ENCODE measurements around the gene KLRG1.

Gene KLRG1

DNA sequence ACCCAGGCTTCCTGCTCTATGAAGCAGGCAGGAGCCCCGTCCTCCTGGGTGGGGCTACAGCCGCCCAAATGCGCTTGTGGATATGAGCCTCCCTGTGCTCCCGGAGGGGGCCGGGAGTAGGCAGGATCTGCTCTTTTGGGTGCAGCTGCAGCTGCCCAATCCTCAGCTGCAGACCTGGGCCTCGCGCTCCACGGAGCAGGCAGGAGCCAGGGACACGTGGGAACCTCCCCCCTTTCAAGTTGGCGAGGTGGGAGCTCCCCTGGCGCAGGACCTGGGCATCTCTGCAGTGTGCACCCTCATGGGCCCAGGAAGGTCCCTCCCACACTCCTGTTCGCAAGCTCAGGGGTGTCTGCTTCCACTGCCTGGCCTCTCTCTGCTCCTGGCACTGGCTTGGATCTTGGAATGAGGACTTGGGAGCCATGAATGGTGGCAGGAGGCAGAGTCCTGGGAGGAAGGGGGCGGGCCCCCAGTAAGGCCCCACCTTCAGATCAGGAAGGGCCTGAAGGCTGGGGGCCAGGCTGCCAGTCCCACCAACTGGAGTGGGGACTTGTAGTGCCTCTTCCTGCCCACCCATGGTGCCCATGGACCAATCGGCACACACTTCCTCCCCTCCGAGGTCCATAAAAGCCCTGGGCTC is 61.3 kb downstream of the KLRG1 start:
- no peak for TF ChIP-seq POLR2AphosphoS5 (IDR thresholded peaks at IDR 0.05; ENCODE audit: low read depth, low read length)
- no peak for TF ChIP-seq TAF1 (IDR thresholded peaks at IDR 0.05; ENCODE audit: borderline replicate concordance, insufficient read depth, low read length)
- no peak for TF ChIP-seq SIN3A (IDR thresholded peaks at IDR 0.05; ENCODE audit: borderline replicate concordance, insufficient read depth, low read length)
- no peak for TF ChIP-seq FOXP2 (optimal IDR thresholded peaks at IDR 0.05; ENCODE audit: borderline replicate concordance, extremely low read depth, extremely low read length, insufficient read depth)
- TF ChIP-seq REST (IDR thresholded peaks at IDR 0.05; ENCODE audit: insufficient read depth in 1 of 2, low read depth in 2 of 2, low read length in 2 of 2), result no peak

DNA sequence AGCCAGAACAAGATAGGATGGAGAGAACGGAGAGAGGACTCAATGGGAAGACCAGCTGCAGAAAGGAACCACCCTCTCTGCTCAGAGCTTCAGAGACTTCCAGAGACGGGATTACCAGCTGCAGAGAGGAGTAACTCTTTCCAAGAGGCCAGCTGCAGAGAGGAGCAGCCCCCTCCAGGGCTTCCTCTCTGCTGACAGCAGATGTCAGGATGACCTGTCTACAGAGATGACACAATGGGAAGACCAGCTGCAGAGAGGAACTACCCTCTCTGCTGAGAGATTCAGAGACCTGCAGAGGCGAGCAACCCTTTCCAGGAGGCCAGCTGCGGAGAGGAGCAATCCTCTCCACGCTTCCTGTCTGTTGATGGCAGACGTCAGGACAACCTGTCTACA is 61.8 kb downstream of the KLRG1 start:
- TF ChIP-seq REST (IDR thresholded peaks at IDR 0.05; ENCODE audit: insufficient read depth in 1 of 2, low read depth in 2 of 2, low read length in 2 of 2) (no peak), TAF1 (IDR thresholded peaks at IDR 0.05; ENCODE audit: borderline replicate concordance, insufficient read depth, low read length) (no peak), FOXP2 (optimal IDR thresholded peaks at IDR 0.05; ENCODE audit: borderline replicate concordance, extremely low read depth, extremely low read length, insufficient read depth) (no peak)

DNA sequence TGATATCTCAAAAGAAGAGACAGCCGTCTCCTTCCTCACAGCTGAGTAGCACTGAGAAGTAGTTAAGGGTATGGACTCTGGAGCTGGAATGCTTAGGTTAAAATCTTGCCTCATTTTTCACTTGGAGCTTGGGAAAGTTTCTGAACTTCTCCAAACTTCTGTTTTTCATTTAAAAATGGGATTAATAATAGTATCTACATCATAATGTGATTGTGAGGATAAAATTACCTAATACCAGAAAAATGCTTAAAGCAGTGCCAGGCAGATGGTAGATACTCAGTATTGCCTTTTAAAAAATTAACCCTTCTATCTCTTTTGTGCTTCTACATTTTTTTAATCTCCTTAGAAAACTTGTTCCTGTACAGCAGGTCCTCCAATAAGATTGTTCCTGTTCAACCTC is 63.3 kb downstream of the KLRG1 start:
- TF ChIP-seq REST (IDR thresholded peaks at IDR 0.05; ENCODE audit: insufficient read depth in 1 of 2, low read depth in 2 of 2, low read length in 2 of 2), result no peak
- no peak for TF ChIP-seq TAF1 (IDR thresholded peaks at IDR 0.05; ENCODE audit: borderline replicate concordance, insufficient read depth, low read length)
- no peak for TF ChIP-seq SIN3A (IDR thresholded peaks at IDR 0.05; ENCODE audit: borderline replicate concordance, insufficient read depth, low read length)
- TF ChIP-seq POLR2AphosphoS5 (IDR thresholded peaks at IDR 0.05; ENCODE audit: low read depth, low read length), result no peak
- no peak for TF ChIP-seq FOXP2 (optimal IDR thresholded peaks at IDR 0.05; ENCODE audit: borderline replicate concordance, extremely low read depth, extremely low read length, insufficient read depth)
